Ascending aorta (tissue), 2 donors: ENCODE results near the gene ZSCAN30. TPM values are rescaled to one million over a fixed set of nuclear protein-coding genes. Genes with fewer than 3 reads are reported as not detected.

Experiments
- DNase-seq, 2 donors: peaks; one replicate each; pipeline ENCODE4 v3.0.0-alpha.2; 2019; ENCODE audit warnings: low spot score in 2 of 2
- H3K27ac ChIP-seq, 2 donors: fragments of 200-600 bp; sonication (generic); one replicate each; pipeline ENCODE4 v1.5.1; 2016 to 2017; ENCODE audit warnings: mild to moderate bottlenecking in 1 of 2
- H3K27me3 ChIP-seq: fragments of 200-600 bp; sonication (generic); one replicate; pipeline ENCODE4 v1.5.1; 2017
- H3K36me3 ChIP-seq, 2 donors: fragments of 200-600 bp; sonication (generic); one replicate each; pipeline ENCODE4 v1.5.1; 2016
- H3K4me1 ChIP-seq, 2 donors: fragments of 200-600 bp; sonication (generic); one replicate each; pipeline ENCODE4 v1.5.1; 2016 to 2017; ENCODE audit warnings: mild to moderate bottlenecking in 1 of 2
- H3K4me3 ChIP-seq, 2 donors: fragments of 200-600 bp; sonication (generic); one replicate each; pipeline ENCODE4 v1.5.1; 2016 to 2017; ENCODE audit warnings: mild to moderate bottlenecking in 1 of 2
- H3K9me3 ChIP-seq, 2 donors: fragments of 200-600 bp; sonication (generic); one replicate each; pipeline ENCODE4 v1.5.1; 2016
- CTCF ChIP-seq, 3 experiments: fragments of 200-600 bp in 2 of 3; fragments of 450-650 bp in 1 of 3; sonication (generic) in 2 of 3; IDR thresholded peaks; one replicate each; pipeline ENCODE4 v1.5.1; 2016 to 2019; ENCODE audit warnings: antibody characterized with exemption in 3 of 3, mild to moderate bottlenecking in 1 of 3, moderate library complexity in 1 of 3
- intact Hi-C: fragments of 100-400 bp; cut with DNase I; formaldehyde crosslinking; loops from one replicate; pipeline ENCODE4 v1.15.1; 2023
- total RNA-seq: library from RNA; depleted of rRNA; stranded (reverse); fragments of >200 nt; gene quantifications from one replicate; pipeline ENCODE4 v1.1.0, GENCODE V29; 2016

ZSCAN30 gene
- total RNA-seq, 1 donor from 2014 or later: 7.5 TPM

GRCh38 chr18:35267809-35268208 is 22.2 kb downstream of the ZSCAN30 start:
- intact Hi-C loops: loop anchor here (1.0 to 5.0 kb wide), 3 partner anchors 22 to 77 kb away; partner anchors contain the start of genes ZNF24 and ZSCAN30
- H3K9me3 ChIP-seq: no peaks in the 10 kb centered on the region
- DNase-seq: no peak
- H3K27me3 ChIP-seq: no peaks in the 10 kb centered on the region
- peak overlapping the region; percentile 60 to 83 for H3K4me3 ChIP-seq
- peaks cover 0 to 12% of the 10 kb centered on the region in 2 donors for H3K36me3 ChIP-seq
- peak overlapping the region; percentile 79 to 85 for H3K27ac ChIP-seq
- no peak for TF ChIP-seq CTCF (IDR thresholded peaks at IDR 0.05)
- H3K4me1 ChIP-seq: peaks cover 0 to 4% of the 10 kb centered on the region in 2 donors

GRCh38 chr18:35267161-35267651 is 22.8 kb downstream of the ZSCAN30 start:
- intact Hi-C loops: loop anchor here (1.0 to 5.0 kb wide), 3 partner anchors 23 to 78 kb away; partner anchors contain the start of genes ZNF24 and ZSCAN30
- peak in 1 of 3 experiments; percentile 8 for TF ChIP-seq CTCF (IDR thresholded peaks at IDR 0.05)
- H3K27me3 ChIP-seq: no peaks in the 10 kb centered on the region
- DNase-seq: peak; percentile 28 to 88
- H3K27ac ChIP-seq: peak overlapping the region; percentile 79 to 85
- H3K36me3 ChIP-seq: peaks cover 3 to 18% of the 10 kb centered on the region in 2 donors
- H3K9me3 ChIP-seq: no peaks in the 10 kb centered on the region
- peak overlapping the region; percentile 60 to 83 for H3K4me3 ChIP-seq
- H3K4me1 ChIP-seq: peaks cover 0 to 4% of the 10 kb centered on the region in 2 donors

- no peak for DNase-seq
- intact Hi-C loops: no loop called here
Measured at GRCh38 chr18:35264409-35264808, 25.6 kb downstream of the ZSCAN30 start.

GRCh38 chr18:35256947-35257346 is 33.1 kb downstream of the ZSCAN30 start:
- Histone ChIP-seq H3K27me3 (no peaks in the 10 kb centered on the region), H3K27ac (no peak overlapping the region), H3K4me3 (no peak overlapping the region), H3K36me3 (peaks cover 21 to 67% of the 10 kb centered on the region in 2 donors), H3K9me3 (peaks cover 0 to 9% of the 10 kb centered on the region in 2 donors), H3K4me1 (no peaks in the 10 kb centered on the region)
- no peak for DNase-seq
- intact Hi-C loops: no loop called here
- no peak for TF ChIP-seq CTCF (IDR thresholded peaks at IDR 0.05)

More at GRCh38 chr18:35264409-35264808, 25.6 kb downstream of the ZSCAN30 start:
- no peaks in the 10 kb centered on the region for H3K9me3 ChIP-seq
- H3K4me1 ChIP-seq: peaks cover 0 to 4% of the 10 kb centered on the region in 2 donors
- no peaks in the 10 kb centered on the region for H3K27me3 ChIP-seq
- H3K27ac ChIP-seq: no peak overlapping the region
- H3K4me3 ChIP-seq: no peak overlapping the region
- H3K36me3 ChIP-seq: peaks cover 10 to 38% of the 10 kb centered on the region in 2 donors
- TF ChIP-seq CTCF (IDR thresholded peaks at IDR 0.05): no peak

GRCh38 chr18:35253655-35254287 is 36.3 kb downstream of the ZSCAN30 start:
- no peak for TF ChIP-seq CTCF (IDR thresholded peaks at IDR 0.05)
- Histone ChIP-seq H3K4me3 (no peak overlapping the region), H3K9me3 (peaks cover 0 to 9% of the 10 kb centered on the region in 2 donors), H3K27me3 (no peaks in the 10 kb centered on the region), H3K36me3 (peaks cover 23 to 58% of the 10 kb centered on the region in 2 donors), H3K27ac (no peak overlapping the region), H3K4me1 (no peaks in the 10 kb centered on the region)
- no peak for DNase-seq
- intact Hi-C loops: no loop called here
